OCI-LY1 (cell line): Measurements from ENCODE around the gene FREY1.

Experiments used
- CTCF ChIP-seq: fragments of 200-600 bp; sonication (generic), shearing (Covaris generic); IDR thresholded peaks from 2 replicates; pipeline ENCODE4 v1.5.1; 2017; ENCODE audit warnings: mild to moderate bottlenecking, antibody characterized with exemption, low read length, moderate library complexity, mixed read lengths
- EZH2 ChIP-seq: fragments of 200-600 bp; sonication (generic), shearing (Covaris generic); IDR thresholded peaks from 2 replicates; pipeline ENCODE4 v1.8.0; 2017; ENCODE audit warnings: borderline replicate concordance, mixed run types, mild to moderate bottlenecking, antibody characterized with exemption, low read length, moderate library complexity, mixed read lengths

- TF ChIP-seq CTCF (no peak), EZH2 (no peak)
Measured at GRCh38 chr11:45859661-45860140, 47.4 kb downstream of the FREY1 start.
